ENCODE data around the gene EMILIN2. TPM values are rescaled to one million over a fixed set of nuclear protein-coding genes. Genes with fewer than 3 reads are reported as not detected.
A peak's percentile ranks its signal among the peaks of the same experiment; 100 is the strongest.
"Not testable (repeated sequence)": the region's sequence is repeated elsewhere in the genome, so short reads cannot be mapped to it uniquely, and the experiment has no call there.

Gene EMILIN2
- polyA plus RNA-seq, 10 donors = 19.4 to 44.9 (median 32.1) TPM

- DNase-seq = no peak
Observed at GRCh38 chr18:2839202-2839601, 7.6 kb upstream of the EMILIN2 start.

- peak in 1 of 3 donors; percentile 9 for DNase-seq
Observed at GRCh38 chr18:2840521-2840920, 6.3 kb upstream of the EMILIN2 start.

- DNase-seq = no peak
Observed at GRCh38 chr18:2843146-2843545, 3.7 kb upstream of the EMILIN2 start.

- DNase-seq = peak in 1 of 3 donors; percentile 23
Observed at GRCh38 chr18:2845172-2845571, 1.6 kb upstream of the EMILIN2 start.

- DNase-seq = peak in 2 of 3 donors; percentile 52 to 81
Observed at GRCh38 chr18:2847317-2848246, 776 bp downstream of the EMILIN2 start.

GRCh38 chr18:2848247-2849246 lies 1.7 kb downstream of the EMILIN2 start:
- peak in 2 of 3 donors; percentile 35 to 64 for DNase-seq

- no peak for DNase-seq
Observed at GRCh38 chr18:2850816-2851215, 4.0 kb downstream of the EMILIN2 start.

GRCh38 chr18:2851771-2852170 lies 5.0 kb downstream of the EMILIN2 start:
- no peak for DNase-seq

GRCh38 chr18:2852460-2852859 lies 5.7 kb downstream of the EMILIN2 start:
- not testable (repeated sequence) for DNase-seq

GRCh38 chr18:2853173-2853925 lies 6.5 kb downstream of the EMILIN2 start:
- no peak for DNase-seq

- peak in 1 of 3 donors; percentile 45 for DNase-seq
Observed at GRCh38 chr18:2853926-2854664, 7.3 kb downstream of the EMILIN2 start.

- DNase-seq = peak in 1 of 3 donors; percentile 71
Observed at GRCh38 chr18:2854875-2855274, 8.1 kb downstream of the EMILIN2 start.

GRCh38 chr18:2855560-2856350 lies 8.9 kb downstream of the EMILIN2 start:
- peak in 1 of 3 donors; percentile 13 for DNase-seq

- DNase-seq = peak in 1 of 3 donors; percentile 62
Observed at GRCh38 chr18:2856547-2857170, 9.9 kb downstream of the EMILIN2 start.

- DNase-seq = peak in 1 of 3 donors; percentile 75
Observed at GRCh38 chr18:2857491-2858131, 10.8 kb downstream of the EMILIN2 start.

- DNase-seq = not testable (repeated sequence)
Observed at GRCh38 chr18:2860397-2860796, 13.6 kb downstream of the EMILIN2 start.

- not testable (repeated sequence) for DNase-seq
Observed at GRCh38 chr18:2863997-2864396, 17.2 kb downstream of the EMILIN2 start.

- DNase-seq = not testable (repeated sequence)
Observed at GRCh38 chr18:2866465-2866864, 19.7 kb downstream of the EMILIN2 start.

- no peak for DNase-seq
Observed at GRCh38 chr18:2869207-2869606, 22.4 kb downstream of the EMILIN2 start.

Measured in muscle of back (tissue), 11 donors.